Stimulated activated CD8-positive, alpha-beta memory T cell treated with anti-CD3 and anti-CD28 coated beads, Interleukin-12 subunit alpha, Interleukin-12 subunit beta, amount 100 ng/mL, for 1 hour (primary cell): Measurements from ENCODE around the gene GORASP2.
"Not testable (repeated sequence)": the region's sequence is repeated elsewhere in the genome, so short reads cannot be mapped to it uniquely, and the experiment has no call there.

Experiments used
- DNase-seq: peaks from one replicate; pipeline ENCODE4 v3.0.0-alpha.2; 2020; ENCODE audit warnings: low read depth

The GORASP2 gene

GRCh38 chr2:170928824-170929685 is at the start of gene GORASP2:
TSS of gene GORASP2 (plus strand) at chr2:170929253. CDS start at chr2:170929341, 88 bp downstream.
- peak; percentile 95 for DNase-seq

GRCh38 chr2:170881840-170882239 is 47.2 kb upstream of the GORASP2 start:
- no peak for DNase-seq

GRCh38 chr2:170882758-170883157 is 46.3 kb upstream of the GORASP2 start:
- no peak for DNase-seq

GRCh38 chr2:170883683-170884082 is 45.4 kb upstream of the GORASP2 start:
- DNase-seq: no peak

GRCh38 chr2:170885130-170885791 is 43.8 kb upstream of the GORASP2 start:
- no peak for DNase-seq

- DNase-seq: no peak
Measured at GRCh38 chr2:170886386-170886785, 42.7 kb upstream of the GORASP2 start.

- no peak for DNase-seq
Measured at GRCh38 chr2:170887496-170887895, 41.6 kb upstream of the GORASP2 start.

GRCh38 chr2:170887896-170888295 is 41.2 kb upstream of the GORASP2 start:
- no peak for DNase-seq

- no peak for DNase-seq
Measured at GRCh38 chr2:170891893-170892292, 37.2 kb upstream of the GORASP2 start.

- DNase-seq: no peak
Measured at GRCh38 chr2:170892391-170892951, 36.6 kb upstream of the GORASP2 start.

- DNase-seq: no peak
Measured at GRCh38 chr2:170895023-170895757, 33.9 kb upstream of the GORASP2 start.

GRCh38 chr2:170896622-170897021 is 32.4 kb upstream of the GORASP2 start:
- no peak for DNase-seq

- no peak for DNase-seq
Measured at GRCh38 chr2:170897108-170897507, 31.9 kb upstream of the GORASP2 start.

- no peak for DNase-seq
Measured at GRCh38 chr2:170905864-170906263, 23.2 kb upstream of the GORASP2 start.

GRCh38 chr2:170911314-170911889 is 17.7 kb upstream of the GORASP2 start:
- DNase-seq: no peak

GRCh38 chr2:170914994-170915666 is 13.9 kb upstream of the GORASP2 start:
- not testable (repeated sequence) for DNase-seq

- DNase-seq: no peak
Measured at GRCh38 chr2:170917219-170917913, 11.7 kb upstream of the GORASP2 start.

GRCh38 chr2:170917957-170918356 is 11.1 kb upstream of the GORASP2 start:
- no peak for DNase-seq

- not testable (repeated sequence) for DNase-seq
Measured at GRCh38 chr2:170921873-170922272, 7.2 kb upstream of the GORASP2 start.

- DNase-seq: no peak
Measured at GRCh38 chr2:170922634-170923494, 6.2 kb upstream of the GORASP2 start.
